Common myeloid progenitor, CD34-positive (primary cell): Measurements from ENCODE around the gene SLC2A11. TPM values are rescaled to one million over a fixed set of nuclear protein-coding genes. Genes with fewer than 3 reads are reported as not detected.

Source experiments
- CTCF ChIA-PET: fragments of 350-600 bp; sonication (Branson Sonifier 250); formaldehyde crosslinking; loops from one replicate; lab custom pipeline; 2021; ENCODE audit warnings: antibody characterized with exemption; lab: Charles Lee
- POLR2A ChIA-PET: fragments of 350-600 bp; sonication (Branson Sonifier 250); formaldehyde crosslinking; loops from one replicate; lab custom pipeline; 2021; ENCODE audit warnings: antibody characterized with exemption; lab: Charles Lee
- DNase-seq, 3 donors: peaks; one replicate each; pipeline versions ENCODE4 v3.0.0 to v3.0.0-alpha.2; 2013
- H3K27ac ChIP-seq, 2 experiments: 1 replicate in 1 of 2; 2 replicates in 1 of 2; pipeline ENCODE4 v1.7.0; 2013; ENCODE audit warnings: inconsistent platforms in 2 of 2, low read length in 2 of 2, mild to moderate bottlenecking in 2 of 2, low read depth in 1 of 2, moderate library complexity in 1 of 2; ENCODE audit not compliant: severe bottlenecking in 2 of 2, insufficient read depth in 1 of 2, poor library complexity in 1 of 2
- H3K27me3 ChIP-seq, 5 experiments: replicated peaks in 2 of 5; 1 replicate in 3 of 5; 2 replicates in 2 of 5; pipeline versions ENCODE4 v1.6.1 to v1.7.0; 2013; ENCODE audit warnings: low read length in 4 of 5, mild to moderate bottlenecking in 2 of 5, moderate library complexity in 2 of 5, inconsistent platforms in 1 of 5; ENCODE audit not compliant: insufficient read depth in 5 of 5, control insufficient read depth in 4 of 5
- H3K36me3 ChIP-seq, 4 experiments: 1 replicate in 2 of 4; 2 replicates in 2 of 4; pipeline versions ENCODE4 v1.6.1 to v1.7.0; 2013; ENCODE audit warnings: low read length in 3 of 4, control low read depth in 1 of 4, mild to moderate bottlenecking in 1 of 4; ENCODE audit not compliant: control insufficient read depth in 4 of 4, insufficient read depth in 4 of 4
- H3K4me1 ChIP-seq, 4 experiments: 1 replicate in 3 of 4; 2 replicates in 1 of 4; pipeline versions ENCODE4 v1.6.1 to v1.7.1; 2013; ENCODE audit warnings: low read length in 3 of 4, mild to moderate bottlenecking in 3 of 4, control low read depth in 1 of 4, inconsistent platforms in 1 of 4, moderate library complexity in 1 of 4; ENCODE audit not compliant: control insufficient read depth in 4 of 4, insufficient read depth in 4 of 4; ENCODE audit errors: control extremely low read depth in 1 of 4
- H3K4me3 ChIP-seq, 7 experiments: 1 replicate in 4 of 7; 2 replicates in 3 of 7; pipeline versions ENCODE4 v1.5.1 to v1.7.0; 2013; ENCODE audit warnings: mild to moderate bottlenecking in 7 of 7, low read length in 6 of 7, moderate library complexity in 6 of 7, inconsistent platforms in 2 of 7, low read depth in 2 of 7, control low read depth in 1 of 7; ENCODE audit not compliant: insufficient read depth in 4 of 7, control insufficient read depth in 1 of 7; ENCODE audit errors: extremely low read depth in 1 of 7
- H3K9me3 ChIP-seq, 5 experiments: 1 replicate in 4 of 5; 2 replicates in 1 of 5; pipeline versions ENCODE4 v1.6.1 to v1.7.1; 2013; ENCODE audit warnings: low read length in 4 of 5, mild to moderate bottlenecking in 2 of 5, inconsistent platforms in 1 of 5, low read depth in 1 of 5, moderate library complexity in 1 of 5; ENCODE audit not compliant: control insufficient read depth in 4 of 5, insufficient read depth in 2 of 5; ENCODE audit errors: control extremely low read depth in 1 of 5
- WGBS: methylation state at CpG from one replicate; pipeline ENCODE4 v1.1.5; 2013; ENCODE audit not compliant: insufficient coverage; 5-methylcytosine and 5-hydroxymethylcytosine counted together
- polyA plus RNA-seq: library from polyadenylated mRNA; unstranded; fragments of 120-200 nt; gene quantifications from one replicate; pipeline ENCODE4 v1.2.1, GENCODE V29; 2013

SLC2A11 gene
- 12.9 TPM for polyA plus RNA-seq

- peak; percentile 97 to 99 (median 98) for DNase-seq
- H3K9me3 ChIP-seq: no peaks in the 10 kb centered on the region
- peaks cover 8 to 26% (median 24%) of the 10 kb centered on the region in 4 experiments for H3K4me1 ChIP-seq
- 0% methylated on average over 52 of the region's 60 CpGs for WGBS
- no peaks in the 10 kb centered on the region for H3K27me3 ChIP-seq
- CTCF ChIA-PET: interaction anchor here (0.9 to 4.2 kb wide), 11 partner anchors 7 to 92 kb away, joined by 3 to 22 read pairs (median 4); partner anchors contain the start of gene CHCHD10
- POLR2A ChIA-PET: interaction anchor here (0.8 kb wide), 1 partner anchor 162 kb away, joined by 3 read pairs; no protein-coding TSS in a partner anchor
- H3K36me3 ChIP-seq: no peaks in the 10 kb centered on the region
- peak within 1 kb of the TSS; percentile 60 to 97 (median 81) for H3K4me3 ChIP-seq
- H3K27ac ChIP-seq: peak within 1 kb of the TSS in 1 of 2 experiments; percentile 67
Measured at GRCh38 chr22:23857606-23858483, at the start of gene SLC2A11. Gene SLC2A11 (plus strand): TSS chr22:23857875. CDS start chr22:23858000, 125 bp downstream.

GRCh38 chr22:23812378-23812777 lies 45.3 kb upstream of the SLC2A11 start:
- ChIA-PET POLR2A (interaction anchor here (0.6 kb wide), 1 partner anchor 27 kb away, joined by 3 read pairs; no protein-coding TSS in a partner anchor), CTCF (interaction anchor here (0.6 to 1.8 kb wide), 9 partner anchors 10 to 43 kb away, joined by 3 to 6 read pairs (median 4); partner anchors contain the start of gene SMARCB1)
- WGBS: no CpG with 5 or more reads among the region's 4 CpGs

GRCh38 chr22:23815541-23816155 lies 42.0 kb upstream of the SLC2A11 start:
- Histone ChIP-seq H3K36me3 (peaks cover 4 to 72% (median 37%) of the 10 kb centered on the region in 4 experiments), H3K27me3 (no peaks in the 10 kb centered on the region), H3K4me1 (peaks cover 0 to 3% (median 0%) of the 10 kb centered on the region in 4 experiments), H3K9me3 (no peaks in the 10 kb centered on the region), H3K4me3 (no peak overlapping the region), H3K27ac (no peak overlapping the region)
- CTCF ChIA-PET: no interaction called here
- POLR2A ChIA-PET: no interaction called here
- DNase-seq: no peak
- WGBS: 97% methylated on average over 6 of the region's 10 CpGs

More at GRCh38 chr22:23812378-23812777, 45.3 kb upstream of the SLC2A11 start:
- no peak for DNase-seq
- no peak overlapping the region for H3K4me3 ChIP-seq
- H3K9me3 ChIP-seq: no peaks in the 10 kb centered on the region
- H3K4me1 ChIP-seq: no peaks in the 10 kb centered on the region
- peaks cover 4 to 49% (median 27%) of the 10 kb centered on the region in 4 experiments for H3K36me3 ChIP-seq
- H3K27me3 ChIP-seq: no peaks in the 10 kb centered on the region
- no peak overlapping the region for H3K27ac ChIP-seq

- Histone ChIP-seq H3K4me1 (peaks cover 0 to 10% (median 0%) of the 10 kb centered on the region in 4 experiments), H3K9me3 (no peaks in the 10 kb centered on the region), H3K27me3 (no peaks in the 10 kb centered on the region), H3K36me3 (peaks cover 4 to 74% (median 42%) of the 10 kb centered on the region in 4 experiments), H3K27ac (no peak overlapping the region), H3K4me3 (no peak overlapping the region)
- CTCF ChIA-PET: no interaction called here
- no peak for DNase-seq
- POLR2A ChIA-PET: no interaction called here
- WGBS: 92% methylated on average over 14 of the region's 18 CpGs
Measured at GRCh38 chr22:23816156-23816976, 41.3 kb upstream of the SLC2A11 start.

- peaks cover 4 to 77% (median 45%) of the 10 kb centered on the region in 4 experiments for H3K36me3 ChIP-seq
Measured at GRCh38 chr22:23817146-23817545, 40.5 kb upstream of the SLC2A11 start.

GRCh38 chr22:23818541-23818940 lies 39.1 kb upstream of the SLC2A11 start:
- H3K4me1 ChIP-seq: peaks cover 0 to 10% (median 0%) of the 10 kb centered on the region in 4 experiments
- no peak for DNase-seq
- H3K27ac ChIP-seq: no peak overlapping the region
- H3K36me3 ChIP-seq: peaks cover 2 to 86% (median 53%) of the 10 kb centered on the region in 4 experiments
- WGBS: 88% methylated on average over 1 of the region's 2 CpGs
- H3K27me3 ChIP-seq: no peaks in the 10 kb centered on the region
- no peak overlapping the region for H3K4me3 ChIP-seq
- H3K9me3 ChIP-seq: no peaks in the 10 kb centered on the region
- ChIA-PET CTCF (interaction anchor here (1.6 kb wide), 1 partner anchor 17 kb away, joined by 5 read pairs; no protein-coding TSS in a partner anchor), POLR2A (no interaction called here)

More at GRCh38 chr22:23817146-23817545, 40.5 kb upstream of the SLC2A11 start:
- H3K9me3 ChIP-seq: no peaks in the 10 kb centered on the region
- DNase-seq: no peak
- 98% methylated on average over 6 of the region's 6 CpGs for WGBS
- no peak overlapping the region for H3K4me3 ChIP-seq
- H3K4me1 ChIP-seq: peaks cover 0 to 10% (median 0%) of the 10 kb centered on the region in 4 experiments
- POLR2A ChIA-PET: no interaction called here
- CTCF ChIA-PET: interaction anchor here (1.6 kb wide), 1 partner anchor 19 kb away, joined by 5 read pairs; no protein-coding TSS in a partner anchor
- no peak overlapping the region for H3K27ac ChIP-seq
- H3K27me3 ChIP-seq: no peaks in the 10 kb centered on the region
